ENCODE data around the gene KIAA0930.

DNA sequence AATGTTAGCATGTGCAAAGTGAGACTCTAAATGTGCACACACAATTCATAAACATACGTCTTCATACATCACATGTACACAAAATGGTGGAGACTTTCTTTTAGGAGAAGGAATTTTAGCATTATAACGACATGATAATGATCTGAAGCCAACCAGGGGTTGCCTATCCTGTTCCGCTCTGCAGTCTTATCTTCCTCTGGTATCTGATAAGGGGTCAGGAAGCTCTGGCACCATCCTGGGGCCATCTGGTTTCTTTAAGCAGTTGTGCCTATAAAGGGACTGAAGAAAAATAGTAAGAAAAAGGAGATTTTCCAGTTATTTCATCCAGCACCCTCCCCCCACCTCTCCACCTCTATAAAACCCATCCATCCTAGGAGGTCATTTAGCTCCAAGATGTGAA is 82.8 kb downstream of the KIAA0930 start:
- TF ChIP-seq, protein P1, sequence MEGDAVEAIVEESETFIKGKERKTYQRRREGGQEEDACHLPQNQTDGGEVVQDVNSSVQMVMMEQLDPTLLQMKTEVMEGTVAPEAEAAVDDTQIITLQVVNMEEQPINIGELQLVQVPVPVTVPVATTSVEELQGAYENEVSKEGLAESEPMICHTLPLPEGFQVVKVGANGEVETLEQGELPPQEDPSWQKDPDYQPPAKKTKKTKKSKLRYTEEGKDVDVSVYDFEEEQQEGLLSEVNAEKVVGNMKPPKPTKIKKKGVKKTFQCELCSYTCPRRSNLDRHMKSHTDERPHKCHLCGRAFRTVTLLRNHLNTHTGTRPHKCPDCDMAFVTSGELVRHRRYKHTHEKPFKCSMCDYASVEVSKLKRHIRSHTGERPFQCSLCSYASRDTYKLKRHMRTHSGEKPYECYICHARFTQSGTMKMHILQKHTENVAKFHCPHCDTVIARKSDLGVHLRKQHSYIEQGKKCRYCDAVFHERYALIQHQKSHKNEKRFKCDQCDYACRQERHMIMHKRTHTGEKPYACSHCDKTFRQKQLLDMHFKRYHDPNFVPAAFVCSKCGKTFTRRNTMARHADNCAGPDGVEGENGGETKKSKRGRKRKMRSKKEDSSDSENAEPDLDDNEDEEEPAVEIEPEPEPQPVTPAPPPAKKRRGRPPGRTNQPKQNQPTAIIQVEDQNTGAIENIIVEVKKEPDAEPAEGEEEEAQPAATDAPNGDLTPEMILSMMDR (IDR thresholded peaks at IDR 0.05), result no peak
- no peak for TF ChIP-seq EZH2 (IDR thresholded peaks at IDR 0.05; ENCODE audit: borderline replicate concordance, insufficient read depth, low read depth, low read length, poor library complexity, severe bottlenecking)

Measured in B cell (primary cell).